ENCODE results near the gene SRCIN1. TPM values are rescaled to one million over a fixed set of nuclear protein-coding genes. Genes with fewer than 3 reads are reported as not detected.
"Not testable (repeated sequence)": the region's sequence is repeated elsewhere in the genome, so short reads cannot be mapped to it uniquely, and the experiment has no call there.

The SRCIN1 gene
- polyA plus RNA-seq: 1 to 10 TPM; 1.3 to 8.9 (median 3.5) TPM

- no peak within 1 kb of the TSS for H3K27ac ChIP-seq (ENCODE audit: low read depth, low read length)
- 0 to 2% (median 1%) methylated on average over 39 to 103 of the region's 105 CpGs for WGBS, 3 donors
These were observed at the start of gene SRCIN1 for GRCh38 chr17:38605841-38606645. Gene SRCIN1, minus strand, starts transcription at chr17:38605952. Its CDS starts 247 bp downstream, at chr17:38605705.

- WGBS, 3 donors: 40 to 58% (median 40%) methylated on average over 21 of the region's 21 CpGs
- H3K27ac ChIP-seq (ENCODE audit: low read depth, low read length): no peak overlapping the region
These were observed 49.0 kb upstream of the SRCIN1 start for GRCh38 chr17:38654411-38655398.

GRCh38 chr17:38653679-38654078 is 47.9 kb upstream of the SRCIN1 start:
- no peak overlapping the region for H3K27ac ChIP-seq (ENCODE audit: low read depth, low read length)
- 80 to 87% (median 87%) methylated on average over 5 of the region's 5 CpGs for WGBS, 3 donors

- 90 to 96% (median 95%) methylated on average over 1 of the region's 1 CpG for WGBS, 3 donors
- H3K27ac ChIP-seq (ENCODE audit: low read depth, low read length): no peak overlapping the region
These were observed 47.5 kb upstream of the SRCIN1 start for GRCh38 chr17:38653230-38653629.

GRCh38 chr17:38650653-38651173 is 45.0 kb upstream of the SRCIN1 start:
- not testable (repeated sequence) for H3K27ac ChIP-seq (ENCODE audit: low read depth, low read length)
- WGBS, 3 donors: 83 to 92% (median 91%) methylated on average over 11 of the region's 11 CpGs

- 78 to 91% (median 86%) methylated on average over 4 of the region's 4 CpGs for WGBS, 3 donors
- no peak overlapping the region for H3K27ac ChIP-seq (ENCODE audit: low read depth, low read length)
These were observed 32.2 kb upstream of the SRCIN1 start for GRCh38 chr17:38637951-38638350.

GRCh38 chr17:38636054-38636453 is 30.3 kb upstream of the SRCIN1 start:
- no peak overlapping the region for H3K27ac ChIP-seq (ENCODE audit: low read depth, low read length)
- WGBS, 3 donors: 60 to 69% (median 66%) methylated on average over 9 of the region's 9 CpGs

GRCh38 chr17:38632334-38632733 is 26.6 kb upstream of the SRCIN1 start:
- H3K27ac ChIP-seq (ENCODE audit: low read depth, low read length): no peak overlapping the region
- 70 to 81% (median 71%) methylated on average over 6 of the region's 6 CpGs for WGBS, 3 donors

- 63 to 90% (median 81%) methylated on average over 3 of the region's 3 CpGs for WGBS, 3 donors
- H3K27ac ChIP-seq (ENCODE audit: low read depth, low read length): no peak overlapping the region
These were observed 22.7 kb upstream of the SRCIN1 start for GRCh38 chr17:38628441-38628840.

GRCh38 chr17:38627957-38628356 is 22.2 kb upstream of the SRCIN1 start:
- WGBS, 3 donors: 88 to 97% (median 91%) methylated on average over 2 of the region's 2 CpGs
- H3K27ac ChIP-seq (ENCODE audit: low read depth, low read length): no peak overlapping the region

GRCh38 chr17:38626606-38627226 is 21.0 kb upstream of the SRCIN1 start:
- WGBS, 3 donors: 83 to 86% (median 85%) methylated on average over 6 of the region's 6 CpGs

GRCh38 chr17:38625482-38625881 is 19.7 kb upstream of the SRCIN1 start:
- H3K27ac ChIP-seq (ENCODE audit: low read depth, low read length): no peak overlapping the region

More at GRCh38 chr17:38626606-38627226, 21.0 kb upstream of the SRCIN1 start:
- H3K27ac ChIP-seq (ENCODE audit: low read depth, low read length): not testable (repeated sequence)

- not testable (repeated sequence) for H3K27ac ChIP-seq (ENCODE audit: low read depth, low read length)
- WGBS, 3 donors: 72 to 85% (median 76%) methylated on average over 14 of the region's 14 CpGs
These were observed 19.1 kb upstream of the SRCIN1 start for GRCh38 chr17:38624782-38625355.

GRCh38 chr17:38621538-38621937 is 15.8 kb upstream of the SRCIN1 start:
- H3K27ac ChIP-seq (ENCODE audit: low read depth, low read length): no peak overlapping the region
- 62 to 69% (median 64%) methylated on average over 2 of the region's 2 CpGs for WGBS, 3 donors

GRCh38 chr17:38620551-38621277 is 15.0 kb upstream of the SRCIN1 start:
- H3K27ac ChIP-seq (ENCODE audit: low read depth, low read length): no peak overlapping the region
- 74 to 79% (median 76%) methylated on average over 12 of the region's 12 CpGs for WGBS, 3 donors

GRCh38 chr17:38619937-38620550 is 14.3 kb upstream of the SRCIN1 start:
- no peak overlapping the region for H3K27ac ChIP-seq (ENCODE audit: low read depth, low read length)
- 68 to 88% (median 78%) methylated on average over 9 of the region's 9 CpGs for WGBS, 3 donors

GRCh38 chr17:38619451-38619795 is 13.7 kb upstream of the SRCIN1 start:
- WGBS, 3 donors: 81 to 94% (median 90%) methylated on average over 2 of the region's 2 CpGs
- no peak overlapping the region for H3K27ac ChIP-seq (ENCODE audit: low read depth, low read length)
